PFSK-1 (cell line): ENCODE results near the gene RPS23.

ENCODE experiments used
- POLR2AphosphoS5 ChIP-seq: IDR thresholded peaks from 2 replicates; pipeline ENCODE4 v1.6.1; 2012; ENCODE audit warnings: low read depth, mild to moderate bottlenecking, control low read depth, low read length, moderate library complexity
- SIN3A ChIP-seq: IDR thresholded peaks from 2 replicates; pipeline ENCODE4 v1.6.1; 2012; ENCODE audit warnings: mild to moderate bottlenecking, low read length, moderate library complexity, borderline replicate concordance; ENCODE audit not compliant: insufficient read depth
- TF ChIP-seq, protein P1 (sequence below), 2 experiments: IDR thresholded peaks; 2 replicates each; pipeline versions ENCODE4 v1.6.1 to v1.8.0; 2011 to 2012; ENCODE audit warnings: low read depth in 2 of 2, low read length in 2 of 2, control low read depth in 1 of 2, inconsistent platforms in 1 of 2, mild to moderate bottlenecking in 1 of 2, moderate library complexity in 1 of 2; ENCODE audit not compliant: insufficient read depth in 1 of 2

DNA sequence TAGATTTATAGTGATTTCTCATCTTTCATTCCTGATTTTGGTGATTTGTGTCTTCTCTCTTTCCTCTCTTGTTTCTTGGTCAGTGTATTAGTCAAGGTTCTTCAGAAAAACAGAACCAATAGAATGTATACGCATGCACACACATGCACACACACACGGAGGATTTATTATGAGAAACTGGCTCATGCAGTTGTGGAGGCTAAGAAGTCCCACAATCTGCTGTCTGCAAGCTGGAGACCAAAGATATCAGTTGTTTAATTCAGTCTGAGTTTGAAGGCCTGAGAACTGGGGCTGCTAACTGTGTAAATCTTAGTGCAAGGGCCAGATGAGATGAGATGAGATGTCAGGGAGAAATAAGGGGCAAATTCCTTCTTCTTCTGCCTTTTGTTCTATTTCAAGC lies 5.7 kb upstream of the RPS23 start:
- TF ChIP-seq POLR2AphosphoS5 (no peak), SIN3A (no peak)
- TF ChIP-seq, protein P1, sequence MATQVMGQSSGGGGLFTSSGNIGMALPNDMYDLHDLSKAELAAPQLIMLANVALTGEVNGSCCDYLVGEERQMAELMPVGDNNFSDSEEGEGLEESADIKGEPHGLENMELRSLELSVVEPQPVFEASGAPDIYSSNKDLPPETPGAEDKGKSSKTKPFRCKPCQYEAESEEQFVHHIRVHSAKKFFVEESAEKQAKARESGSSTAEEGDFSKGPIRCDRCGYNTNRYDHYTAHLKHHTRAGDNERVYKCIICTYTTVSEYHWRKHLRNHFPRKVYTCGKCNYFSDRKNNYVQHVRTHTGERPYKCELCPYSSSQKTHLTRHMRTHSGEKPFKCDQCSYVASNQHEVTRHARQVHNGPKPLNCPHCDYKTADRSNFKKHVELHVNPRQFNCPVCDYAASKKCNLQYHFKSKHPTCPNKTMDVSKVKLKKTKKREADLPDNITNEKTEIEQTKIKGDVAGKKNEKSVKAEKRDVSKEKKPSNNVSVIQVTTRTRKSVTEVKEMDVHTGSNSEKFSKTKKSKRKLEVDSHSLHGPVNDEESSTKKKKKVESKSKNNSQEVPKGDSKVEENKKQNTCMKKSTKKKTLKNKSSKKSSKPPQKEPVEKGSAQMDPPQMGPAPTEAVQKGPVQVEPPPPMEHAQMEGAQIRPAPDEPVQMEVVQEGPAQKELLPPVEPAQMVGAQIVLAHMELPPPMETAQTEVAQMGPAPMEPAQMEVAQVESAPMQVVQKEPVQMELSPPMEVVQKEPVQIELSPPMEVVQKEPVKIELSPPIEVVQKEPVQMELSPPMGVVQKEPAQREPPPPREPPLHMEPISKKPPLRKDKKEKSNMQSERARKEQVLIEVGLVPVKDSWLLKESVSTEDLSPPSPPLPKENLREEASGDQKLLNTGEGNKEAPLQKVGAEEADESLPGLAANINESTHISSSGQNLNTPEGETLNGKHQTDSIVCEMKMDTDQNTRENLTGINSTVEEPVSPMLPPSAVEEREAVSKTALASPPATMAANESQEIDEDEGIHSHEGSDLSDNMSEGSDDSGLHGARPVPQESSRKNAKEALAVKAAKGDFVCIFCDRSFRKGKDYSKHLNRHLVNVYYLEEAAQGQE (IDR thresholded peaks at IDR 0.05; ENCODE audit: insufficient read depth in 1 of 2, low read depth in 2 of 2, low read length in 2 of 2) = no peak
